Activated CD4-positive, alpha-beta T cell treated with anti-CD3 and anti-CD28 coated beads, Interleukin-2, amount 50 U/mL, for 24 hours (primary cell): ENCODE measurements around the gene NADSYN1.

Source experiments
- DNase-seq, 2 donors: peaks; one replicate each; pipeline ENCODE4 v3.0.0-alpha.2; 2020; ENCODE audit warnings: low read depth in 1 of 2, low spot score in 1 of 2

NADSYN1 gene

DNA sequence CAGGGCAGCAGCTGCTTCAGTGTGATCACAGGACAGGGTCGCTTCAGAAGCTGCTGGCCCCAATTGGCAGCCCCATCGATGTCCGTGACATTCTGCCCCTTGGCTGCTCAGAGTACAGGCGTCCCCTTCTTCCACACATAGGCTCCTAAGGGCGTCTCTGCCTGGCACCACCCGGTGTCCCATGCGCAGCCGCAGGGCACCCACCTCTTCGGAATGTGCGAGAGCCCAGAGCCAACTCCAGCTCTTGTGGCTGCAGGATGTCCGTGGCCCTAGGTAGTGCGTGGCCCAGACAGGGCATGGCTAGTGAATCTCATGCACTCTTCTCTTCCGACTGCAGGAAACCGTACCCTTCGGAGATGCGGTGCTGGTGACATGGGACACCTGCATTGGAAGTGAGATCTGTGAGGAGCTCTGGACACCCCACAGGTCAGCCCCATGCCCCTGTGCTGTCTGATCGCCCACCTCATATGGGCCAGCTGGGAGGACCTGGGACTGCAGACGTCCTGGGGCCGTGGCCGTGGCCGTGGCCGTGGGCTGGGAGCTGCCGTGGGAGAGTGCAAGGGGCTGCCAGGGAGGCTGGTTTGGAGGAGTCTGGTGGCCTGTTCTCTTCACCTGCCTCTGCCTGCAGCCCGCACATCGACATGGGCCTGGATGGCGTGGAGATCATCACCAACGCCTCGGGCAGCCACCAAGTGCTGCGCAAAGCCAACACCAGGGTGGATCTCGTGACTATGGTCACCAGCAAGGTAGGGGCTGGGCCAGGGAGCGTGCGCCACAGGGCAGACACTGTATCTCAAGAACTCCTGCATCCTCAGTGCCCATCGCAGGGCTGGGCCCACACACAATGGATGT lies 20.2 kb downstream of the NADSYN1 start:
- no peak for DNase-seq

DNA sequence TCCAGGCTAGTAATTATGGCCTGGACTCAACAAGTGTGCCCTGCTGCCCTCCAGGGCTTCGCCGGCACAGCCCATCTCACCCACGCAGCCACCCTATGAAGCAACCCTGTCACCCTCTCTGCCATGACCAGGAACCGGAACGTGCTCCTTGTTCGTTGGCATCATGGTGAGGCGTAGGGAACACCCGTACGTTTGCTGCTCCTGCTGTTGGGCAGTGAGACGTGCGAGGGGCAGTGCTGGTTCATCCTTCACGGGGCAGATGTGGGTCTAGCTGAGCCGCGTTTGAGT lies 20.7 kb downstream of the NADSYN1 start:
- no peak for DNase-seq

GRCh38 chr11:71474141-71474770 lies 21.3 kb downstream of the NADSYN1 start:
- no peak for DNase-seq

GRCh38 chr11:71474771-71475483 lies 21.9 kb downstream of the NADSYN1 start:
- no peak for DNase-seq

DNA sequence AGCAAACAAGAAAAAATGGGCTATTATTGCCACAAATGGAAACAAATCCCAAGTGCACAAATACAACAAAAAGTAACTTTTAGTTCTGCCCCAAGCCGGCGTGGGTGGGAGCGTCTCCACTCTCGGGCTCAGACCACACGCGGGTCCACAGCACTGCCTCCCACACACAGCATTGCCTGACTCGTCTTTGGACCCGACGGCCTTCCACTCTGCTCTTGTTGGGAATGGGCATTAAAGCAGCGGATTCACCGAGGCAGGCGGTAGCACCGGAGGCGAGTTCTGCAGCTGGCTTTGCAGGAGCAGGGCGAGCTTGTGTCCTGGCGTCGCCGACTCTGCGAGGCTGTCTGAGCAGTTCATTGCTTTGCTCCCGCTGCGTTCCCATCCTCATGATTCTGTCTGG lies 23.0 kb downstream of the NADSYN1 start:
- DNase-seq, result no peak

GRCh38 chr11:71476926-71477640 lies 24.1 kb downstream of the NADSYN1 start:
- DNase-seq, result no peak

DNA sequence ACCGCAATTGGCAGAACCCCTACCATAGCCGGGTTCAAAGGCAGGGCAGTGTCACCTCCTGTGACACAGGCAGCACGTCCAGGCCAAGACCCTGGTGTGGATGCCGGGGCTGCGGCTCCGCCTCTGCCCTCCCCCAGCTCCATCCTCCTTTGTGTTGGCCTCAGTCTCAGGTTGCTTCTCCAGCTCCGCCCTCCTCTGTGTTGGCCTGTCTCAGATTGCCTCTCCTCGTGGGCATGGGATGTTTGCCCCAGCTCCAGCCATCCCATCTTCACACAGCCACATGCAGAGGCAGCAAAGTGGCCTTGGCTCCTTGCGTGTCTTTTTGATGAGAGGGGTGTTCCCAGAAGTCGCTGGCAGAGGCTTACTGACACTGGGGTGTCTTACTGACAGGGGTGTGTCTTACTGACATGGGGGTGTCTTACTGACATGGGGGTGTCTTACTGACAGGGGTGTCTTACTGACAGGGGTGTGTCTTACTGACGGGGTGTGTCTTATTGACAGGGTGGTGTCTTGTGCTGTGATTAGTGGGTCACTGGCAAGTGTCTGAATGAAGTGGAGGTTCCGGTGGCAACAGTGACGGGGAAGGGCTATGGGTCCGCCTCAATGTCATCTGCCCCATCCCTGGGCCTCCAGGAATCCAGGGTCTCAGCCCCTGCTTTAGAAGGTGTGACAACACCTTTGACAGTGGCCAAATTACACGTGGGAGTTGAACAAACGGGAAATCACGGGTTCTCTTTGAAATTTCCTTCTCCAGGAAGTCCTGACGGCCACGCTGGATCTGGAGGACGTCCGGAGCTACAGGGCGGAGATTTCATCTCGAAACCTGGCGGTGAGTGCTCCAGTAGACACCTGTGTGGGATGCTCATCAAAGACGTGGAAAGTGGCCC lies 24.9 kb downstream of the NADSYN1 start:
- no peak for DNase-seq

- DNase-seq, result no peak
Measured at GRCh38 chr11:71478528-71478840, 25.5 kb downstream of the NADSYN1 start.

GRCh38 chr11:71481101-71481960 lies 28.3 kb downstream of the NADSYN1 start:
- no peak for DNase-seq

DNA sequence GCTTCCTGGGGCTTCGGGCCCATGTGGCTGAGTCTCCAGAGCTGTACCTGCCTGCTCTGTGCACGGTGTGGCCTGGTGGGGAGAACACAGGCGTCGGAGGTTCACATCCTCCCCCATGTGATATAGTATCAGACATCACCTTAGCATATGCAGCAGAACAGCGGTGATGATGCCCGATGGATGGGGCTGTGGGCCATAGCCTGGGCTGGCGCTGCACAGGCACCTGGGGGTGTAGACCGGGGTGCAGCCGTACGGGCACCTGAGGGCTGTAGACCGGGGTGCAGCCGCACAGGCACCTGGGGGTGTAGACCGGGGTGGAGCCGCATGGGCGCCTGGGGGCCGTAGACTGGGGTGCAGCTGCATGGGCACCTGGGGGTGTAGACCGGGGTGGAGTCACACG lies 29.2 kb downstream of the NADSYN1 start:
- no peak for DNase-seq

DNA sequence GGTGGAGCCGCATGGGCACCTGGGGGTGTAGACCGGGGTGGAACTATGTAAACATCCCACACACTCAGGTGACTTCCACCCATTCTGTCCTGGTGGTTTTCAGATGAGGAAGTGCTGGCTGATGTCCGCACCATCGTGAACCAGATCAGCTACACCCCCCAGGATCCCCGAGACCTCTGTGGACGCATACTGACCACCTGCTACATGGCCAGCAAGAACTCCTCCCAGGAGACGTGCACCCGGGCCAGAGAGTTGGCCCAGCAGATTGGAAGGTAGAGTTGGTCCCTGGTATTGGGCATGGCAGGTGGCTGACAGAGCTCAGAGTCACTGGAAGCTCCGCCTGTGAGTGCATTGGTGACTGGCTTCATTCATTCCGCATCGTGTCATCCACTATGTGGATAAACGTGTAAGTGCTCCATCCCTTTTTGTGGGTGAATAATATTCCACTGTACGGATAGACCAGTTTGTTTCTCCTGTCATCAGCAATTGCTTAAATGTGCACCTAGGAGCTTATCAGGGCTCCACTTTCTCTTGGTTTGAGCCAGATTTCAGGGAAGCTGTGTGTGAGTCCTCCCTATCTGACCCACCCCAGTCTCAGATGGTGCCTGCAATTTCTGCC lies 29.9 kb downstream of the NADSYN1 start:
- DNase-seq, result no peak

DNA sequence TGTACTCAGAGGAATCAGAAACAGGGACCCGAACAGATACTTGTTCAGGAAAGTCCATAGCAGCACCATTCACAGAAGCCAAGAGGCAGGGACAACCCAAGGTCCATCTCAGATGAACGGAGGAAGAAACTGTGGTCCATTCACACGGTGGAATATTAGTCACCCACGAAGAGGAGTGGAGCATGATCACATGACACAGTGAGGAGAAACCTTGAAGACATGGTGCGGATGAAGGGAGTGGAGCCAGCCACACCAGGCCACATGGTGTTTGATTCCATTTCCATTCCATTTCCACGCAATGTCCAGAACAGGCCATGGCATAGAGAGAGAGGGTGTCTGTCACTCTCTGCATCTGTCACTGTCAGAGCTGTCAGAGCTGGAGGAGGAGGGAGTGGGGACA lies 30.7 kb downstream of the NADSYN1 start:
- DNase-seq, result no peak

DNA sequence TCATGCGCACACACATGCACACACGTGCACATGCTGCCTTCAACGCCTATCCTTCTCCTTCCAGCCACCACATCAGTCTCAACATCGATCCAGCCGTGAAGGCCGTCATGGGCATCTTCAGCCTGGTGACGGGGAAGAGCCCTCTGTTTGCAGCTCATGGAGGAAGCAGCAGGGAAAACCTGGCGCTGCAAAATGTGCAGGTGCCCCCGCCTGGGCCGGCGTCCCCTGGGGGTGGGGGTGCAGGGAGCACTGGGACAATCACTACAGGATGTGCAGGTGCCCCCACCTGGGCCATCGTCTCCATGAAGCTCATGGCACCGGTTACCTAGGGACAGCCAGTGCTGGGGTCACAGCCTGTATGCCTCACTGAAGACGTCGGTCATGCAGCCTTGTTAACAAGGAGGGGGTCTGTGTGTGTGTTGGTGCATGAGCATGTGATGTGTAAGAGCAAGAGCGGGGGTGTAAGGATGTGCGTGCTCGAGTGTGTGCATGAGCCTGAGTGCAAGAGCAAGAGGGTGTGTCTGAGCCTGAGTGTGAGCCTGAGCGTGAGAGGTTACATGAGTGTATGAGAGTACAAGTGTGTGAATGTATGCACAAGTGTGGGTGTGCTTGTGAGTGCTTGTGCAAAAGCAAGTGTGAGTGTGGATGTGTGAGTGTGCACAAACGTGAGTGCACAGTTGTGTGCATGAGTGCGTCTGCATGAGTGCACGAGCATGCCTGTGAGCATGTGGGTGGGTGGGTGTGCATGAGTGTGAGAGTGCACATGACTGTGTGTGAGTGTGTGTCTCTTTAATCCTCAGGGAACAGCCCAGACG lies 31.5 kb downstream of the NADSYN1 start:
- no peak for DNase-seq

DNA sequence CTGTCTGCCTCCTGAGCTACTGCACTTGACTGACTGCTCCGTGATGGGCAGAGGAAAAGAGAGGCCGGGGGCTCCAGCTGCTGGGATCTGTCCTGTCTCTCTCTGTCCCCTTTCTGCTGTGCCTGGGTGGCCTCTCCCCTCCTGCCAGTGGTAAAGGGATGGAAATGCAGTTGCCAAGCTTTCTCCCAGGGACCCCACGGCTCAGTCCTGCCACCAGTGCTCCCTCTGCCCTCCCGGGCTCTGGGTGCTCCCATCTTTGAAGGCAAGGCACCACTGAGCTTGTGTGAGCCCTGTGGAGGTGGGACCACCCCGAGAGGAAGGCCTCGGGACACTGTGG lies 32.0 kb downstream of the NADSYN1 start:
- no peak for DNase-seq

- no peak for DNase-seq
Measured at GRCh38 chr11:71485466-71485865, 32.5 kb downstream of the NADSYN1 start.

DNA sequence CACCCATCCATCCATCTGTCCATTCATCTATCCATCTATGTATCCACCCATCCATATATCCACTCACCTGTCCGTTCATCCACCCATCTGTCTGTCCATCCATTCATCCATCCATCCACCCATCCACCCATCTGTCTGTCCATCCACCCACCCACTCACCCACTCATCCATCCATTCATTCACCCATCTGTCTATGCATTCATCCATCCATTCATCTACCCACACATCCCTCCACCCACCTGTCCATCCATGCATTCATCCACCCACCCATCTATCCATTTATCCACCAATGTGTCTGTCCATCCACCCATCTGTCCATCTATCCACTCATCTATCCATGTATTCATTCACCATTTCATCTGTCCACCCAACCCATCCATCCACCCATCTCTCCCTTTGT lies 33.3 kb downstream of the NADSYN1 start:
- DNase-seq, result no peak

DNA sequence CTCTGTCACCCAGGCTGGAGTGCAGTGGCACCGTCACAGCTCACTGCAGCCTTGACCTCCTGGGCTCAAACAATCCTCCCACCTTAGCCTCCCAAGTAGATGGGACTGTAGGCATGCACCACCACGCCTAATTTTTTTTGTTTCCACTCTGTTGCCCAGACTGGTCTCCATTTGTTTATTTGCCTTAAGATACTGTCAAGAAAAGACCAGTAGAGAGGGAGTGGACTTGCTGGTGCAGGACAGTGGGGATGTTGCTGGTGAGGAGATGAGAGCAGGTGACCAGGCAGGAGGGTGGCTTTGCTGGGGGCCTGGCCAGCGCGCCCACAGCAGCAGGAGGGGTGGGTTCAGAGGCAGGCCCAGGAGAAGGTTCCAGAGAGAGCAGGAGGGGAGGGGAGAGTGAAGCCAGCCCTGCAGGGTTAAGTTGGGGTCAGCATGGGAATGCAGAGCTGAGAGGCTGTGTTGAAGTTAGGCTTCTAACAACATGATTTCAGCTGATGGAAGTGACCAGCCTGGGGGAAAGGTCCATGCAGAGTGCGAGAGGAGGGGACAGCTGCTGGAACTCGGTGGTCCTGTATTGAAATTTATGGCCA lies 35.8 kb downstream of the NADSYN1 start:
- no peak for DNase-seq

DNA sequence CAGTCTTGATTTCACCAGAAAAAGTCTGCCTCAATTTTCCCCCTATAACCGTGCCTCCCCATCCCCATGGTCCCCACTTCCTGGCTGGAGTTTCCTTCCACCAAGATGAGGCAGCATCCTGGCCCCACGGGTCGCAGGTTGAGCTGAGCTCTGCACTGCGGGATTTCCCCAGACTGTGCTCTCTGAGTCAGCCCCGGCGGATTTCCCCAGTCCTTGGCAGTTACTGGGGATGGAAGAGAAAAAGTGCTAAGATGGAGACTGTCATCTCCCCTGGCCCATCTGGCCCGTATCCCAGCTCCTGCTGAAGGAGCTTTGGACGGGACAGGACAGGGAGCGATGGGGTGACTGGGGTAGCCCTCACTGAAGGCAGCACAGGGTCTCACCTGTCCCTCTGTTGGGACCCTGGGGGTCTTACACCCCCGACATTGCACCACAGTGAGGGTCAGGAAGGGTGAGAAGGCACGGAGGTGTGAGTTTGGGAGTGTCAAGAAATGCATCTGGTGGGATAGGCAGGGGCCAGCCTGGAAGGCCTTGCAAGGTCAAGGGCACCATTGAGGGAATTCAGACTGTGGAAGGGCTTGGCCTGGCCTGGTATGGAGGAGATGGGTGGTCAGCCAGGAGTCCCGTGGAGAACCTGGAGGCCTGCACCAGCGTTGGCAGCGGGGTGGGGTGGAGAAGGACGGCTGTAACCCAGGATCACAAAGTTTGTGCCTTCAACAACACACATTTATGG lies 36.5 kb downstream of the NADSYN1 start:
- peak; percentile 17 to 40 for DNase-seq
